Measurements from ENCODE around the gene PA2G4.

The PA2G4 gene

DNA sequence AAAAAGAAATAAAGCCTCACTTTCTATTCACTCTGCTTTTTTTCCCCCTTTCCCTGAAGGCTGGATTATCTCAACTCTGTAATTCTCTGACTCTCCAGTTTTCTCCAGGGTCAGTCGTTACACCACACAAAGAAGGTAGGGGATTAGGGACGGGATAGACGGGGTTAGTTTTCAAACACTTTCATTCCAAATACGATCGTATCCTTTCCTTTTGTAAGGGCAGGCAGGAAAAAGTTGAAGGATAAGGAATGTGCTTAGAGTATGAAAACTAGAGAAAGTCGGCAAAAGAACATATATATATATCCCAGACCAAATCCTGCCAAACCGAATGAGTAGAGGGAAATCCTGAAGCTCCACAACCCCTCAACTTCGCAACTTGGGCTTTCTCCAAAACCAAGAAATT lies 23.1 kb downstream of the PA2G4 start:
- no peak for DNase-seq

DNA sequence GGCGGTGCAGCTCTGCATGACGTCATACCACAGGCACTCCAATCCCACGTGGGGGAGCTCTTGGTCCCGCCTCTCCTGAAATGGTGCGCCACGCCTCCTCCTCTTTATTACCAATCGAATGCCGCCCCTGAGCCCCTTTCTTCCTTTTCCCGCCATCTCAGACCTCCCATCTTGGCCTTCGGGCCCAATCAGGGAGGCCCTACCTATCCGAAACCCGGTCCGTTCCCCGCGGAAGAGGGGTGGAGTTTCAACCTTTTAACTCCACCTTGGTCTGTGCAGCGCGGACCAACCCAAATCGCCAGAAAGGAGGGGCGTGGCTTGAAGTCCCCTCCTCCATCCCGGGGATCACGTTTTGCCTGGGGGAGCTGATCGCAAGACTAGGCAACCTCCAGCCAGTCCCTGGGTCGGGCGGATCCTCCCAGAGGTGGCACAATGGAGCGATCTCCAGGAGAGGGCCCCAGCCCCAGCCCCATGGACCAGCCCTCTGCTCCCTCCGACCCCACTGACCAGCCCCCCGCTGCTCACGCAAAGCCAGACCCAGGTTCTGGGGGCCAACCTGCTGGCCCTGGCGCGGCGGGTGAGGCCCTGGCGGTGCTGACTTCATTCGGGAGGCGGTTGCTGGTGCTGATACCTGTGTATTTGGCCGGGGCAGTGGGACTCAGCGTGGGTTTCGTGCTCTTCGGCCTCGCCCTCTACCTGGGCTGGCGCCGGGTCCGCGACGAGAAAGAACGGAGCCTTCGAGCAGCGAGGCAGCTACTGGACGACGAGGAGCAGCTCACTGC lies 23.7 kb downstream of the PA2G4 start, which contains the start of gene ESYT1:
TSS of gene ESYT1 (plus strand) at position 380 of the 782 bp plus-strand sequence. CDS start at position 433, 53 bp downstream.
- peak; percentile 95 for DNase-seq

DNA sequence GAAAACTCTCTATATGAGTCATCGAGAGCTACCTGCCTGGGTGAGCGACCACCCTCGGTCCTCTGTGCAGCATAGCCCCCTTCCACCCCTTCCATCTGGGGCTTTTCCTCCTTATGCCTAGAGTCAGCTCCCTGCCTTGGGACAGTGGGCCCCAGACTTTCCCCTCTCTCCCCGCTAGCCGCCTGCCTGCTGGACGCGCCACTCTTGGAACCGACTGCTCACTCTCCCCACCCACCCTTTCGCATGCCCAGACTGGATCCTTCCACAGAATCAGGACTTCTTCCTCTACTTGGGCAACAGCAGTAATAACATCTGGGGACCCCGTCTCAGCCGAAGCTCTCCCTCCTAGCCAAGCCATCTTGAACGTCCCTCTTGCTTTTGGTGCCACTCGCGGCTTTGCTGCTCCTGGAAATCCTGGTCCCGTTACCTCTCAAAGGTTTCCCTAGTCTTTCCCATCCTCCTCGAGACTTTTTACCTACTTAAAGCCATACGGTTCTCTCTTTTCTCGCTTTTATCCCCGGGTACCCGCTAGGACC lies 24.4 kb downstream of the PA2G4 start:
- DNase-seq, result no peak

DNA sequence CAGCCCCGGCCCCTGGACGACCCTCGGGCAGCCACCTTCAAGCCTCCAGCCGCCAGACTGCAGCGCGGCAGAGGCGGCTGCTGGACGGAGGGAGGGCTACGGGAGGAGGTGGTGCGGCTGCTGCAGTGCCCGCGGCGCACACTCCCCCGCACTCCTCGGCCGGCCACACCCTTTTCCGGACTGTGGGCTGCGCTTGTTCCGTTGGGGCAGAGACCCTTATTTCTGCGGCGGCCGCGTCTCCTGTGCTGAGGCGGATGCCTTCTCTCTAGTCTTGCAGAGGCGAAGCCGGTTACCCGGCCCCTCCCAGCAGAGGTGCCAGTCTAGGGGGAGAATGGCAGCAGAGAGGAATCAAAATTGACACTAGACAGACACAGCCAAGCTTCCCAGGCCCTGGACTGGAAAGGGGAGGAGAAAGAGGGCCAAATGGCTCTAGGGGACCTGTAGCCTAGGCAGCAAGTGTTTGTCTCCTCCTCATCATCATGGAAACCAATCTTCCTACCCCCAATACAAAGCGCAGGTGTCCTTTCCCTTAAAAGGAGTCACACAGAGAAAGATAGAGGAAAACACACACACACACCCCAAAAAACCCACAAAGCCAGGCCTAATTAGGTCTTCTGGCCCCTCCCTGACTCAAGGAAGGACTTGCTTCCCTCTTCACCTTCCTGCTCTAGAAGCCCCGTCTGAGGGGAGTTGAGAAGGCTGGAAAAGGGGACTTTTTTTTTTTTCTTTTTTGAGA lies 25.0 kb downstream of the PA2G4 start:
- DNase-seq, result no peak

DNA sequence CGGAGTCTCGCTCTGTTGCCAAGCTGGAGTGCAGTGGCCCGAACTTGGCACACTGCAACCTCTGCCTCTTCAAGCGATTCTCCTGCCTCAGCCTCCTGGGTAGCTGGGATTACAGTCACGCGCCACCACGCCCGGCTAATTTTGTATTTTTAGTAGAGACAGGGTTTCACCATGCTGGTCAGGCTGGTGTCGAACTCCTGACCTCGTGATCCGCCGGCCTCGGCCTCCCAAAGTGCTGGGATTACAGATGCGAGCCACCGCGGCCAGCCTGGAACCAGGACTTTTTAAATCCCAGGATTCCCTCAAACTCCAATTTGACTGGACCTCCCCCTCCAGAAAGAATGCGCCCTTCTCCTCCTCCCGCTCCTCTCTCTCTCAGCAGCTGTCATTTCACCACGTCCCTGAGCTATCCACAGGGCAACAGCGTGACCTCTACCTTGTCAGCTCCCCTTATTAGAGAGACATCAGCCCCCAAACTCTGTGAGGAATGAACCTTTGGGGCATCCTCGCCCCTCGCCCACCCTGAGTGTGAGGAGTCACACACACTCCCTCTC lies 25.7 kb downstream of the PA2G4 start:
- DNase-seq, result no peak

DNA sequence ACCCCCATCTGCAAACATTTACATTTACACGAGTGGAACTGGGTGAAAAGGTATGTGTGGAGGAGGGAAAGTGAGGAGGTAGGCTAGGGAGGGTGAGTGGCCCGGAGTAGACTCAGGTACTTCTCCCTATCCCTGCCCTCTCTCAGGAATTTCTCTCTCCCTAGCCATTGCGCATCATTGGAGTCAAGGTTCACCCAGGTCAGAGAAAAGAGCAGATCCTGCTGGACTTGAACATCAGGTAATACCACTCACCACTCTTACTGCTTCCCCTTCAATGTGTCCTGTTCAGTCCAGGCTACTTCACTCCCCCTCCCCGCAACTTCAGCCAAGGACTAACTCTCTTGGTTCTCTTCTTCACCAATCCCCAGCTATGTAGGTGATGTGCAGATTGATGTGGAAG lies 26.5 kb downstream of the PA2G4 start:
- no peak for DNase-seq

DNA sequence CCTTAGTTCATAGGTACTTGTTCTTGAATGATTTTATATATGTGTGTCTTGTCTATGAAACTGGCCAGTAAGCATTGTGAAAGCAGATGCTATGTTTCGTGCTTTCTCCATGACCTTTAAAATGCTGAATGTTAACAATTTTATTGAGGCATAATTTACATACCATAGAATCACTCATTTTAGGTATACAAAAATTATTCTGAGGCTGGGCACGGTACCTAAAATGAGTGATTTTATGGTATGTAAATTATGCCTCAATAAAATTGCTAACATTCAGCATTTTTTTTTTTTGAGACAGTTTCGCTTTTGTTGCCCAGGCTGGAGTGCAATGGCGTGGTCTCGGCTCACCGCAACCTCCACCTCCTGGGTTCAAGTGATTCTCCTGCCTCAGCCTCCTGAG lies 30.5 kb downstream of the PA2G4 start:
- no peak for DNase-seq

DNA sequence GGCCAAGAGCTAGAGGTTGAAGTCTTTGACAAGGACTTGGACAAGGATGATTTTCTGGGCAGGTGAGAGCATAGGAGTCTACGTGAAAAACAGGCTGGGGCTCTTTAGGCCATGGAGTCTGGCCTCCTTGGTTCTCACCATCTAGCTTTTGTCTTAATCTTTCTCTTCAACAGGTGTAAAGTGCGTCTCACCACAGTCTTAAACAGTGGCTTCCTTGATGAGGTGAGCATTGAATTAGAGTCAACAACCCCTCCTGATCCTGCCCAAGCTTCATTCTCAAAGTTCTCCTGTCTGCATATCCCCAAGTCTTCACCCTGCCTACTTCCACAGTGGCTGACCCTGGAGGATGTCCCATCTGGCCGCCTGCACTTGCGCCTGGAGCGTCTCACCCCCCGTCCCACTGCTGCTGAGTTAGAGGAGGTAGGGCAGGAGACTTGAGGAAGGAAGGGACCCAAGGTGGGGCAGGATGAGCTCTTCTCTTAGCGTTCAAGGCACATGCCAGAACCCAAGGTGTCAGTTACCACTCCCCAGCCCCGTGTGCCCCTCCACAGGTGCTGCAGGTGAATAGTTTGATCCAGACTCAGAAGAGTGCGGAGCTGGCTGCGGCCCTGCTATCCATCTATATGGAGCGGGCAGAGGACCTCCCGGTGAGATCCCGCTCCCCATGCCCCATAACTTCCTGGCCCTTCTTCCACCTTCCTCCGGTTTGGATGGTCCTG lies 33.7 kb downstream of the PA2G4 start:
- DNase-seq, result no peak

DNA sequence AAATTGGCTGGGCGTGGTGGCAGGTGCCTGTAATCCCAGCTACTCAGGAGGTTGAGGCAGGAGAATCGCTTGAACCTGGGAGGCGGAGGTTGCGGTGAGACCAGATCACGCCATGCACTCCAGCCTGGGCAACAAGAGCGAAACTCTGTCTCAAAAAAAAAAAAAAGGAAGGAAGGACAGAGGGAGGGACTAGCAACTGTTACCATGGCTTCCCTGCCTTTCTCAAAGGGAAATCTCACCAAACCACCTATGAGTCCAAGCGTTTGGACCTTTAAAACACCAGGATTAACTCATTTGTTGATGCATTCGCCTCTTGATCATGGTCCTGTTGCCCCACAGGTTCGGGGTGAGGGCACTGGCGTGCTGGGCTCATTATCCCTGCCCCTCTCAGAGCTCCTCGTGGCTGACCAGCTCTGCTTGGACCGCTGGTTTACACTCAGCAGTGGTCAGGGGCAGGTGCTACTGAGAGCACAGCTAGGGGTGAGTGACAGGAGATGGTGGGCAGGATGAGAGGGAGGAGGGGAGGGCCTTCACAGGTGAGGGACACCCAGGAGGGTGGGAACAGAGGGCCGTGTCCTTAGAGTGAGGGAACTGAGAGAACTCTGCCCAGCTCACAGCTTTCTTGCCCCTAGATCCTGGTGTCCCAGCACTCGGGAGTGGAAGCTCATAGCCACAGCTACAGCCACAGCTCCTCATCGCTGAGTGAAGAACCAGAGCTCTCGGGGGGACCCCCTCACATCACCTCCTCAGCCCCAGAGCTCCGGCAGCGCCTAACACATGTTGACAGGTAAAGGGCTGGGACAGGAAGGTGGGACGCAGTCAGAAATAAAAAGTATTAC lies 37.8 kb downstream of the PA2G4 start:
- DNase-seq, result no peak

DNA sequence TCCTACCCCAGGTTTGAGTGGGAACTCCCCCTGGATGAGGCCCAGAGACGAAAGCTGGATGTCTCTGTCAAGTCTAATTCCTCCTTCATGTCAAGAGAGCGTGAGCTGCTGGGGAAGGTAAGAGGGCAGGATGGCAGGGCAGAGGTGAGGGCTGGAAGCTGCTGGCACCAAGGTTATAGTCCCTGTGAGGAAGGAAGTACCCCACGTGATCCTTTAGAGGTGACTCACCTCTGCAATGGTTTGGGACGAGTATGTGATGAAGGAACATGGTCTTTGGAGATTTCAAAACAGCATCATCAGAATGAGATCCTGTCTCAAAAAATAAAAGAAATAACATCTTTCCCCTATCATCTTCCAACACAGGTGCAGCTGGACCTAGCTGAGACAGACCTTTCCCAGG lies 38.9 kb downstream of the PA2G4 start:
- no peak for DNase-seq

DNA sequence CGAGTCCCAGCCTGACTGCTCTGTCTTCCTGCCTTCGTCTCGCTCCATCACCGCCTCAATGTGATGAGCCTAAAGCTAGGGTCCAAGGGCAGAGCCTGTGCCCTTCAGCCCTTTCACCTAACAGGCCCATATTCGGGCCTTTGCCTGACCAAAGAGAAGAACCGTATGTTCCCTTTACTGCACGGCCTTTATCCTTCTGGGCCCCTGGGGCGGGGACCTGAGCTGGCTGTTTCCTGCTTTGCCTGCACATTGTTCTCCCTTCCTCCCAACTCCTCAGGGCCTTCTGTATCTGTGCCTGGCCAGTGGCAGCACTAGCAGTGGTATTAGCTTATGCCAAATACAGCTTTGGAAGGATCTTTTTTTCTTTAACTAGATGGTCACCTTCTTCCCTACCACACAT lies 39.5 kb downstream of the PA2G4 start:
- DNase-seq, result no peak

DNA sequence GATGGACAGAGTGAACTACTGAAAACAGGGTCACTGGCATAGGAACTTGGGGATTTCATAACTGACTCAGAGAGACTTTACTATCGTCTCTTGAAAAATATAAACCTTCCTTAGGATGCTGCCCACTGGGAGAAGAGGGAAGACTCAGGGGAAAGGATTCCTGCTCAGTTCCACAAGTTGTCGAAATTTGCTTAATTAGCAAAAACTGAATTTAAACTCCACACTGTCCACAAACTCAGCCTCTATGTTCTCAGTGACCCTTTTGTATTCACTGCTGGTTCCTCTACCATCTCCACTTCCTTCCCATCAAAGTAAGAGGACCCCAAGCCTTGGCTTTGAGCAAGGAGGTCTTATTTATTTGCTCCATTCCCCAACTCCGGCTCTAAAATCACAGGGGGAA lies 40.9 kb downstream of the PA2G4 start:
- DNase-seq, result no peak

DNA sequence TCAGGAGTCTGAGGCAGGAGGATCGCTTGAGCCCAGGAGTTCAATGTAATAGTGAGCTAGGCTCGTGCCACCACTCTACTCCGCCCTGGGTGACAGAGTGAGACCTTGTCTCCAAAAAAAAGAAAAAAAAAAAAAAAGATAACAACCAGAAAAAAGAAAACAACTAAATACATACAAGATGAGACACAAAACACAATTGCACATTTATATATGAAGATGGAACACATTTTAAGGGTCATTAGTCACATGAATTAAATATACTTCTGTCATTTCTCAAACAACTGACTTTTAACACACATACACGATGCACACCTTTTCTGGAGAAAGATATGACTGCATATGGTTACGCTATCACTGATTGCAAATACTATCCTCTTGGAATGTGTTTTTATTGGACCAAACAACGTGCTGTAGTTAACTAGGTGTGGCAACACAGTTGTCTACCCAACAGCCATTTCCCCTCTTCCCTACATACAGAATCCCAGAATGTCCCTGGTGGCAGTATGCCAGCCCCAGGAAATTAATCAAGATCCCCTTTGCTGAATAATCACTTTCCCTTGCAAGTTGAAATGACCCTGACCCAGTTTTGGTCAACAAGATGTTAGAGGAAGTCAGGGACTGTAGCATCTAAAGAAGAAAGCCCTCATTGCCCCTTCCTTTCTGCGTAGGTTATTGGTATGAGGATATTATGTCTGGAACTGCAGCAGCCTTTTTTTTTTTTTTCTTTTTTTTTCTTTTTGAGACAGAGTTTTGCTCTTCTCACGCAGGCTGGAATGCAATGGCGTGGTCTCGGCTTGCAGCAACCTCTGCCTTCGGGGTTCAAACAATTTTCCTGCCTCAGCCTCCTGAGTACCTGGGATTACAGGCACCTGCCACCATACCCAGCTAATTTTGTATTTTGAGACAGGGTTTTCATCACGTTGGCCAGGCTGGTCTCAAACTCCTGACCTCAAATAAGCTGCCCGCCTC lies 42.4 kb downstream of the PA2G4 start:
- no peak for DNase-seq

DNA sequence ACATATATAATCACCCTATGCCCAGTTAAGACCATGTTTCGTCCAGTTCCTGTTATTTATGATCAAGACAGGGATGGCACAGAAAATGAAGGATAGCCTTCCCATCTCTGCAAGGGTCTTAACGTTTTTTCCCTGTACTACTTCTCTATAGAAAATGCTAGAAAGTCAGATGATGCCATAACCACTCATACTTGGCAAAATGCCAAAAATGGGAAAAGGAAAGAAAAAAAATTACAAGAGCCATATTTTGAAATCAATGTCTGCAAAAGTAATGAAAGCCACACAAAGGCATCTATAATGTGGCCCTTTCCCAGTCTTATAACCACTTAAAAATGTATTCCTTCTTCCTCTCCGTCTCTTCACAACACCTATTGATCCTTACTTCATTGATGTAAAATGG lies 46.2 kb downstream of the PA2G4 start:
- no peak for DNase-seq

DNA sequence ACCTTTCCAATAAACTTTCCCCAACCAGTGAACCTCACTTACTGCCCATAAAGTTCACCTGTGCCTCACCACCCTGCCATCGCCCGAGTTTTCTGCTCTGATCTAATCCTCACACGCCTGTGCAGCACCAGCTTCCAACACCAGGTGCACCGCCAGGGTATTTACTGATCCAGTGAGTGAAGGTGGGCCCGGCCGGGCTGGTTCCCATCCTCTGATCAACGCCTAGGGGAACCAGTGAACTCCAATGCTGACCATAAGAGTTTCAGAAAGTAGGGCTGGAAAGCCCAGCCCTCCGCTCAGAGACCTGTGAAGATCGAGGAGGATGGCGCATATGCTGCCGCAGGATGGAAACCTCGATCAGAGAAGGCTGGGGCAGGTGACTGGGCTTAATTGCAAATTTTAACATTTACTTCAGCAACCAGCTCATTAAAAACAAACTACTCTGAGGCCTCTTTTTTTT lies 47.3 kb downstream of the PA2G4 start:
- no peak for DNase-seq

DNA sequence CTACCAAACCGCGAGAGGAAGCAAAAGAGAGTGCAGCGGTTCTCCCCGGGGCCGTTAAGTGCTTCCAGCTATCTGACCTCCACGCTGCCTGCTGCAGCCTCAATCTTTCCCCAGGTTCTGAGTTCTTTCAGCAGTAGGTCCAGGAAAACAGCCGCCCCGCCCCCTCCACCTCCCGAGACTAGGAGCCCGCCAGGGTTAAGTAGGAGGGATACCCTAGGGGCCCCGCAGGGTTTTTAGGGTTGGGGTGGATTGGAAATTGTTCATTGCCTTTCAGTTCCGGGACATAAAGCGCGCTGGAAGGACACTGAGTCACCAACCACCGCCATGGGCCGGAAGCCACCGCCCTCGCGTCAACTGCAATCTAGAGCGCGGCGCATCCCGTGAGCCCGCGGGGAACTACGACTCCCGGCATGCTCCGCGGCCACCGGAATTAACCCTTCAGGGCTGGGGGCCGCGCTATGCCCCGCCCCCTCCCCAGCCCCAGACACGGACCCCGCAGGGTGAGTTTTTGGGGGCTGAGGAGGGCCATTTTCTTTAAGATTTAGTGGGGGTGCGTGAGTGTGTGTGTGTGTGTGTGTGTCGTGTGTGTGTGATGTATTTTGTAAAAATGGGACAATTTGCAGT lies 47.9 kb downstream of the PA2G4 start, which contains the start of gene MYL6B:
TSS of gene MYL6B (plus strand) at position 456 of the 624 bp plus-strand sequence. CDS start 1,332 bp downstream, outside the sequence.
- DNase-seq, result peak; percentile 93

DNA sequence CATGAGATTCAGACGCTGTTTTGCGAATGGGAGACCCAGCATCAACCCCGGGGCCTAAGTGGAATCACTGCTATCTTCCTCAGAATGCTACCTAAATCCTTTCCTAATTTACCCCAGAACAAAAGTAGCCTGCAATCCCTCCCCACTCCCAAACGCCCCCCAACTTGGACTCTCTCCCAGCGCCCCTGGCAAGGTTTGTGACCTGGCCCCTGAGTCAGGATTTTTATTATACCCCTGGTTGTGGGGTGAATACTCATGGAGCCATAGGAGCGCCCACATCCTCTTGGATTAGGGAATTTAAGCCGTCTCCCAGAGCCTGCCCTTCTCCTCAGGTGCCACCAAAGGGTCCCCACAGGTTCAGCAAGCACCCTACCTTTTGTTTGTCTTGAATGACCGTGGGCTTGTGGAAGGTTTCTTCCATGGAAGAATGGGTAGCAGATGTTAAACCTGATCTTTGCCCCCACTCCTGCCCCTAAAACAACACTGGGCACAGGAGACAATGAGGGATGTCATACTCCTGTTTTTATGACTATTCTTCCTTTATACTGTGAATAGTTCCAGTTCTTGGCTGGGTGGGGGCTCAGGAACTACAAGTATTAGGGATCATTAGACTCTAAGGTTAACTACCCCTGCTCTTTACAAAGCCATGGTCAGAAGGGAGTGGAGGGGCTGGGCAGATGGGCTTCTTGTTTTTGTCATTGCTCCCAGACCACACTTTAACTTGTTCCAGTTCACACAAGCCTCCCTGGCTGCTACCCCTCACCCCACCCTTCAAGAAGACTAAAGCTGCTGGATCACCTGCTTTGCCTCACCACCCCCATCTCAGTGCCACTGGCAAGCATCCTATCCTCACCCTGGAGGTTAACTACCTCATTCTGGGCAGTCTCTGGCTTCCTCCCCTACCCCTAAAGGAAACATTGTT lies 48.7 kb downstream of the PA2G4 start:
- no peak for DNase-seq

DNA sequence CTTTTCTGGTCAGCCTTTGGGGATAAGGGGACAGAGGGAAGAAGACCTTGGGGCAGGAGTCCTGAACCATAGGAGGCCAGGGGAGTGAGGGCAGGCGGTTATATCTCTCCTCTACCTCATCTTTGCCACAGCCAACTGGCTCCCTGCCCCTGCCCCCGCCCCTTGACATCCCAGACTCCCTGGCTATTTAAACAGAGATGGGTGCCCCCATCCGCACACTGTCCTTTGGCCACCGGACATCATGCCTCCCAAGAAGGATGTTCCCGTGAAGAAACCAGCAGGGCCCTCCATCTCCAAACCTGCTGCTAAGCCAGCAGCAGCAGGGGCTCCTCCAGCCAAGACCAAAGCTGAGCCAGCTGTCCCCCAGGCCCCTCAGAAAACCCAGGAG lies 49.3 kb downstream of the PA2G4 start:
- no peak for DNase-seq

DNA sequence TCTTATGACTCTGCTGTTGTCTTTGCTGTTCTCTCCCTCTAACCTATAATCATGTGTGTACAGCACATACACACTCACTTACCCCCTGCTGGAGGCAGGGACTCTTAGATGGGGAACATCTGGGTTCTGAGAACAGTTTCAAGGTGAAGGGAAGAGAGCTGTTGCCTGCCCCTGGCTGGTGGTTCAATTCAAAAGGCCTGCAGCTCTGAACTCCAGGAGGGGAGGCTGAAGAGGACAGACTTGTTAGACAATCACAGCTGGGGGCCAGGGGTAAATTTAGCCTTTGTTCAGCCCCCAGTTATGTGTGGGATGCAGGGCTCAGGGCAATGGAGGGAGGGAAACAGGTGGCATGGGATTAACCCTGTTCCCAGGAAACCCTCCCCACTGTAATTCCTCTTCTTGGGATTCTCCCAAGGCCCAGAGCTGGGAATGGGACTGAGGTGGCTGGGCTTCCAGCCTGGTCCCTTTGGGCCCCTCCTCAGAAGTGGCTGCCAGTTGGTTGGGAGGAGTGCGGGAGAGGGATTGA lies 50.0 kb downstream of the PA2G4 start:
- no peak for DNase-seq

Measured in midbrain (tissue), 1 donor.